ENCODE data around the gene BCR.
A peak's percentile ranks its signal among the peaks of the same experiment; 100 is the strongest.

Gene BCR

DNA sequence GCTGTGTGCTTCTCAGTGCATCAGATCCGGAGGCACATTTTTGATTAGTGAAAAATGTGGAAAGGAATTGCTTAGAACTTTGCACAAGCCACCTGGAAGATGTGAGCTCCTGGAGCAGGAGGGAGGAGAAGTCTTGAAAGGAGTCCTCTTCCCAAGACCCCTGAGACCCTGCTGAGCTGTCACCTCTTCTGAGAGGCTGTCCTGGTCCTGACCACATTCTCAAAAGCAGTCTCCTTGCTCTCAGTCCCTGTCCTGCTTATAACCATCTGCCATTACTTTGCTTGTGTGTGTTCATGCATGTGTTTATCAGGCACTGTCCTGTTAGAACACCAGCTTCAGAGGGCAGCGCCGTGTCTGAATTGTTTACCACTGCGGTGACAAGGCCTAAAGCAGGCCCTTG lies 86.5 kb downstream of the BCR start:
- Histone ChIP-seq H3K4me3 (ENCODE audit: low read length) (no peak overlapping the region), H3K27me3 (ENCODE audit: insufficient read depth, low read length) (no peaks in the 10 kb centered on the region), H3K4me1 (ENCODE audit: insufficient read depth, low read length) (peaks cover 16% of the 10 kb centered on the region), H3K27ac (ENCODE audit: low read length) (no peak overlapping the region), H3K36me3 (ENCODE audit: insufficient read depth, low read depth, low read length) (peaks cover 78% of the 10 kb centered on the region), H3K9ac (ENCODE audit: low read depth, low read length) (no peak overlapping the region), H3K9me3 (ENCODE audit: insufficient read depth, low read depth, low read length) (no peaks in the 10 kb centered on the region)

DNA sequence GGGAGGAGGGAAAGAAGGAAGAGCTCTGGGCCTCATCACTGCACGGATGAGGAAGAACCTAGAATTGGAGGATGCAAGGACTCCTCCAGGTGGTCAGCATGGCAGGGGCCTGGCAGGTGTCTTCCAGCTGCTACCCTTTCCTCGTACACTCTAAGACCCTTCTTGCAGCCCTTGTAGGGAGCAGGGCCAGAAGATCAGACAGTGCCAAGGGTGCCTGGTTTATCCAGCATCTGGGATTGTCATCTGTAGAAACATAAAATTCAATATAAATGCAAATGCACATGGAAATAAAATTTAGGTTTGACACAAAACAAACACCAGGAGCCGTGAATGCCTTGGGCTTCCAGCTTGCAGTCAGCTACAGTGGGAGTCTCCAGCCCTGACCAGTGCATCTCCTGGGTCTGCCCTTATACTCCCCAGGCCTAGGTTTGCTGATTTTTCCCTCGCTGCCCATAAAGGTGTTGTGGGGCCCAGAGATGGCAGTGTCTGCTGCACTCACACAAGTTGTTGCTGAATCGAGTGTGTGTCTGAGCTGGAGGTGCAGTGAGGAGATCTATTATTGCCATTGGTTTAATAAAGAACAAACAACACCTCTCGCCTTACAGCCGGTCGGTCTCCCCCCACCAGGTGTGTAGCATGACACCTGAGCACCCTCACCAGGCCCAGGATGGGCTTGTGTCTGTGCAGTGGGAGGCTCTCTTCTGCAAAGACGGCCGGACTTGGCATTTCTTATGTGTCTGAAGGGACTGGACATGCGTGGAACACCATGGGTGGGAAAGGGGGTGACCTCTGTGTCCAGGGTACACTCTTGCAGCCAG lies 87.1 kb downstream of the BCR start:
- Histone ChIP-seq H3K36me3 (ENCODE audit: insufficient read depth, low read depth, low read length) (peaks cover 80% of the 10 kb centered on the region), H3K9ac (ENCODE audit: low read depth, low read length) (no peak overlapping the region), H3K4me1 (ENCODE audit: insufficient read depth, low read length) (peaks cover 16% of the 10 kb centered on the region), H3K4me3 (ENCODE audit: low read length) (no peak overlapping the region), H3K9me3 (ENCODE audit: insufficient read depth, low read depth, low read length) (no peaks in the 10 kb centered on the region), H3K27ac (ENCODE audit: low read length) (no peak overlapping the region), H3K27me3 (ENCODE audit: insufficient read depth, low read length) (no peaks in the 10 kb centered on the region)

DNA sequence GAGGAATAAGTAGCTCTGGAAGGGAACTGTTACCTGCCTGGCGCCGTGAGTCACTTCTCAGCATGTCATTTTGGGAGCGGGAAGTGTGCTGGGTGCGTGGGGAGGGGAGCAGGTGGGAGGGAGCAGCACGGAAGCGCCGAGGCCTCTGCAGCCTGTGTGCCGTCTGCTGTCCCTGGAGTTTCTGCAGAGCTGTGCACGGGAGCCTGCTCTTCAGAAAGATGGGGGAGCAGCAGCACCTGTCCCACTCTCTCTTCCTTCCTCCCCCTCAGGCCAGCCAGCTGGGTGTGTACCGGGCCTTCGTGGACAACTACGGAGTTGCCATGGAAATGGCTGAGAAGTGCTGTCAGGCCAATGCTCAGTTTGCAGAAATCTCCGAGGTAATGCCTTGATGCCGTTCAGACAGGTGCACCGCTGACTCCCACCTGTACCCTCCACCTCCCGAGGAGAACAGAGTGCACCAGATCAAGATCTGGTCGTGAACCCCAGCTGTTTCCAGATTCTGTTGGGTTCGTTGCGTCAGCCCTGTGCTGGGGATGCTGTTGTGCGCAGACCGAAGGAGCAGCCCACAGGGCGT lies 87.9 kb downstream of the BCR start:
- H3K4me1 ChIP-seq (ENCODE audit: insufficient read depth, low read length) = peaks cover 16% of the 10 kb centered on the region
- H3K9me3 ChIP-seq (ENCODE audit: insufficient read depth, low read depth, low read length) = no peaks in the 10 kb centered on the region
- H3K4me3 ChIP-seq (ENCODE audit: low read length) = no peak overlapping the region
- no peaks in the 10 kb centered on the region for H3K27me3 ChIP-seq (ENCODE audit: insufficient read depth, low read length)
- H3K36me3 ChIP-seq (ENCODE audit: insufficient read depth, low read depth, low read length) = peaks cover 86% of the 10 kb centered on the region
- no peak overlapping the region for H3K9ac ChIP-seq (ENCODE audit: low read depth, low read length)
- no peak overlapping the region for H3K27ac ChIP-seq (ENCODE audit: low read length)

DNA sequence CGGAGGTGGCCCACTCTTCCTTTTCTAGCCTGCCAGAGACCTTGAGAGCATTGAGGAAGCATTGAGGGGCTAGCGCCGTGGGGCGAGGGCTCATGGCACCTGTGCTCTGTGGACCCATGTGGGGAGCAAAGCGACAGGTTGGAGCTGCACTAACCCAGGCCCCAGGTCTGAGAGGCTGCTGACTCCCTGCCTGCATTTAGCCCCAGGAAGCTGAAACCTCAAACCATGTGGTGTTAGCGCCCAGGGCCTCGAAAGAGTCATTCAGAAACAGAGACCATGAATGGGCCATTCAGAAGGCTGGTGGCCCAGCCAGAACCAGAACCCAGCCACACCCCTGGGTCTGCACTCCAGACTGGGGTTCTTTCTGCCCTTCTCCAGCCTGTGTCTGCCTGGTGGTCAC lies 88.6 kb downstream of the BCR start:
- Histone ChIP-seq H3K27me3 (ENCODE audit: insufficient read depth, low read length) (no peaks in the 10 kb centered on the region), H3K9me3 (ENCODE audit: insufficient read depth, low read depth, low read length) (no peaks in the 10 kb centered on the region), H3K27ac (ENCODE audit: low read length) (peak overlapping the region; percentile 8), H3K36me3 (ENCODE audit: insufficient read depth, low read depth, low read length) (peaks cover 86% of the 10 kb centered on the region), H3K4me1 (ENCODE audit: insufficient read depth, low read length) (peaks cover 16% of the 10 kb centered on the region), H3K4me3 (ENCODE audit: low read length) (no peak overlapping the region; the same call in 1 of the 2 replicates), H3K9ac (ENCODE audit: low read depth, low read length) (peak overlapping the region; percentile 34; the same call in 1 of the 2 replicates)

DNA sequence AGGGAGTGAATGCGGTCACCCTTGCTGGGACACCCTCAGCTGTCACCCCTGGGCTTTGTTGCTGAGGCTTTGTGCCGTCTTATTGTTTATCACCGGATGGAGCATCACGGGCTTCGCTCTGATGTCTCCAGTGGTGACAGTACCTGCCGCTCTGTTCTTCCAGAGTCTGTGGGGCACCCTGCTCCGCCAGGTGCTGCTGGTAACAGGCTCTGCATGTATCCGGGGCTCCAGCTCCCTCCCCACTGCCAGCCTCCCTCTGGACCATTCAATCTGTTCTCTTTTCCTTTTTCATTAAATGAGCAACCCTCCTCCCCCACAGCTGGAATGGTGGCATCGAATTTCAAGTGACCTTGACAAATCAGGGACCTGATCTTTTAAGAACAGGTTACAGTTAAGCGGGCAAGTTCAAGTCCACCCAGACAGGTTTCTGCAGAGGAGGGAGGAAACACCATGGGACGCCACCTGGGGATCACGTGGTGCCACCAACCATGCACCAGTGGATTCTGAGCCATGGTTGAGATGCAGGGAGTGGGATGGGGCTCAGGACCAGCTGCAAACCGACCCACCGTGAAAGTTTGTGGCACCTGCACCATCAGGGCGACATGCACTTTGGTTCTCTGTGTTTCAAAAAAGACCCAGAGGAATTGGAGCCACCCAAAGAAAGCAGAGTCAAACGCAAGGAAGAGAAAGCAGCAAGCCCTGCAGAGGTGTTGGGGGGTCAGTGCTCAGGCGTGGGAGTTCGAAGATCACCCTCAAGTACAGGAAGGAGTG lies 89.3 kb downstream of the BCR start:
- H3K36me3 ChIP-seq (ENCODE audit: insufficient read depth, low read depth, low read length) = peaks cover 86% of the 10 kb centered on the region
- H3K9ac ChIP-seq (ENCODE audit: low read depth, low read length) = peak overlapping the region; percentile 34; the same call in 1 of the 2 replicates
- peak overlapping the region; percentile 8 for H3K27ac ChIP-seq (ENCODE audit: low read length)

DNA sequence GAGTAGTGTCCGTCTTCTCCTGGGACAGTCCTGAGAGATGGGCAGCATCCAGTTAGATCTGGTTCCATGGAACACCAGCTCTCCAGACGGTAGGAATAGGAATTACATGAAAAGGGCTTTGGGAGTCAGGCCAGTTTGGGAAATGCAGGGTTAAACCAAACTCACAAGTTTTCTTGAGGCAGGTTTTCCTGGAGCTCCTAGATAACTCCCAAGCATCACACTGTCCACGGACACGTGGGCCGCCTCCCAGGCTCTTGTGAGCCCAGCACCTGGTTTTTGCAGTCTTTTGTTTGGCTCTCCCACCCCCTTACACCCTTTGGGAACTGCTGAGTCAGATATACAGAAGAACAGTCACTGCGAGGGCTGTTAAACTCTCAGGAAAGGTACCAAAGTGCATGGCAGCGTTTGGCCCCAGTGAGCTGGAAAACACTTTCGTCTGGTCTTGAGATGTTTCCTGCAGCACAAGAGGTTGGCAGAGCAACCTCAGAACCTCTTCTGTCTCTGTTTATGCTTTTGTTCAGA lies 90.0 kb downstream of the BCR start:
- H3K27ac ChIP-seq (ENCODE audit: low read length) = no peak overlapping the region
- H3K36me3 ChIP-seq (ENCODE audit: insufficient read depth, low read depth, low read length) = peaks cover 86% of the 10 kb centered on the region
- H3K27me3 ChIP-seq (ENCODE audit: insufficient read depth, low read length) = no peaks in the 10 kb centered on the region
- H3K4me1 ChIP-seq (ENCODE audit: insufficient read depth, low read length) = peaks cover 16% of the 10 kb centered on the region
- no peaks in the 10 kb centered on the region for H3K9me3 ChIP-seq (ENCODE audit: insufficient read depth, low read depth, low read length)
- H3K9ac ChIP-seq (ENCODE audit: low read depth, low read length) = peak overlapping the region; percentile 18; the same call in 1 of the 2 replicates
- no peak overlapping the region; the same call in 1 of the 2 replicates for H3K4me3 ChIP-seq (ENCODE audit: low read length)

More for the DNA sequence above, 89.3 kb downstream of the BCR start:
- H3K9me3 ChIP-seq (ENCODE audit: insufficient read depth, low read depth, low read length) = no peaks in the 10 kb centered on the region
- H3K4me1 ChIP-seq (ENCODE audit: insufficient read depth, low read length) = peaks cover 16% of the 10 kb centered on the region
- H3K4me3 ChIP-seq (ENCODE audit: low read length) = peak overlapping the region; percentile 28; the same call in 1 of the 2 replicates
- H3K27me3 ChIP-seq (ENCODE audit: insufficient read depth, low read length) = no peaks in the 10 kb centered on the region

DNA sequence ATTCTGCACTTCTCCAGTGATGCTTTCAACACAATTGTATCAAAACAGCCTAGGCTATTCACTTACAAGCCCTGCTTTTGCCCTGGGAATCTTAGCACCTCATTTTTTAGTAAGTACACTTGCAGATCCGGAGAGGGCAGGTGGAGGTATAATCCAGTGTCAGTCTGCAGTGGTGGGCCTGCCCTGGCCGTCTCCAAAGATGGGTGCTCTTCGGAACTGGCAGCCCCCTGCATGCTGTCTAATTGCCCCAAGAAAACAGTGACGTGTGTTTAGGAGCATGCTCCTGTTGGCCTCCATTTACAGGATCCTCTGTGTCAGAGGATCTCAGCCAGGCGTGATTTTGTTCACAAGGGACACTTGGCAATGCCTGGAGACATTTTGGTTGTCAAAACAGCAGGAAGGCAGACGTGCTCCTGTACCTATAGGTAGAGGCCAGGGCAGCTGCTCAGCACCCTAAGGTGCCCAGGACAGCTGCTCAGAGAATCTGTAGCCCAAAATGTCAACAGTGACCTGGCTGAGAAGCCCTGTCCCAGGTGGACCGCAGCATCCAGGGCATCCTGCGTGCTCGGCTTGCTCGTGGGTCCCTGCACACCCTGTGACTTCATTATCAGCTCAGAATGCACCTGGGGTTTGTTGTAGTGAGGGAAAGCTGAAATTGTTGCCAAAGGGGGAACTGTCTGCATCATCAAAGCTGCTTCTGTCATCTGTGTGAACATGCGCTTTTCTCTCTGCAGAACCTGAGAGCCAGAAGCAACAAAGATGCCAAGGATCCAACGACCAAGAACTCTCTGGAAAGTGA lies 90.7 kb downstream of the BCR start:
- Histone ChIP-seq H3K9ac (ENCODE audit: low read depth, low read length) (0 out of 2 replicates have a peak overlapping the region, but pooled peaks have one; percentile 18), H3K4me1 (ENCODE audit: insufficient read depth, low read length) (peaks cover 16% of the 10 kb centered on the region), H3K27ac (ENCODE audit: low read length) (no peak overlapping the region), H3K36me3 (ENCODE audit: insufficient read depth, low read depth, low read length) (peaks cover 85% of the 10 kb centered on the region), H3K9me3 (ENCODE audit: insufficient read depth, low read depth, low read length) (no peaks in the 10 kb centered on the region), H3K27me3 (ENCODE audit: insufficient read depth, low read length) (no peaks in the 10 kb centered on the region), H3K4me3 (ENCODE audit: low read length) (no peak overlapping the region)

DNA sequence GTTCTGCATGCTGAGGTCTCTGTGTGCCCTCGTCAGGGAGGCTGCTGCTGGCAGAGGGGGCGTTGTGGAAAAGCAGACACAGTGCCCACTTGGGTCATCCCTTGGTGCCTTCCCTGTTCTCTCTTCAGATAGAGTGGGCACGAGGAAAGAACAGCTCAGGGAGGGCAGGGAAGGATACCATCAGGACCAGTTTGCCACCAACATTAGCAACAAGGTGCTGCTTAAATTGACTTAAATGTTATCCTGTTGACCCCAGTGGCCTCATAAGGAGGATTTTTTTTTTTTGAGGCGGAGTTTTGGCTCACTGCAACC lies 91.2 kb downstream of the BCR start:
- Histone ChIP-seq H3K9me3 (ENCODE audit: insufficient read depth, low read depth, low read length) (no peaks in the 10 kb centered on the region), H3K27ac (ENCODE audit: low read length) (no peak overlapping the region), H3K9ac (ENCODE audit: low read depth, low read length) (no peak overlapping the region), H3K27me3 (ENCODE audit: insufficient read depth, low read length) (no peaks in the 10 kb centered on the region), H3K4me3 (ENCODE audit: low read length) (no peak overlapping the region), H3K4me1 (ENCODE audit: insufficient read depth, low read length) (peaks cover 16% of the 10 kb centered on the region), H3K36me3 (ENCODE audit: insufficient read depth, low read depth, low read length) (peaks cover 84% of the 10 kb centered on the region)

DNA sequence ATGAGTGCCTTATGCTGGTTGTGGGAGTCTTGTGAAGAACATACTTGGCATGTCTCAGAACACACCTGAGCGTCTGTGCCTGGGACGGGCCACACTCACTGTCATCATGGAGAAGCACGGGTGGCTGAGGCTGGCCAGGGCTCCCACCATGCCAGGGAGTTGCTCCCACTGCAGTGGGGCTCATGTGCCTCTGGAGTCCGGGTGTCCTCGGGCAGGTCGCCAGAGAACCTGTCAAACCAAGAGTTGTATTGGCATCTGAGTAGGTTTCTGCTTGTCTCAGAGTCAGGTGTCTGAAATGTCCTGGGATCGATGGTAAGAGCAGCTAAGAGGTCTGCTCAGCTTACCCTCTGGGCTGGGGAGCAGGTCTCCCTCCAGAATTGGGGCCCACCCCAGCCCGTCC lies 92.1 kb downstream of the BCR start:
- Histone ChIP-seq H3K36me3 (ENCODE audit: insufficient read depth, low read depth, low read length) (peaks cover 82% of the 10 kb centered on the region), H3K9me3 (ENCODE audit: insufficient read depth, low read depth, low read length) (no peaks in the 10 kb centered on the region), H3K27me3 (ENCODE audit: insufficient read depth, low read length) (no peaks in the 10 kb centered on the region), H3K9ac (ENCODE audit: low read depth, low read length) (no peak overlapping the region), H3K27ac (ENCODE audit: low read length) (no peak overlapping the region), H3K4me3 (ENCODE audit: low read length) (no peak overlapping the region), H3K4me1 (ENCODE audit: insufficient read depth, low read length) (peaks cover 16% of the 10 kb centered on the region)

DNA sequence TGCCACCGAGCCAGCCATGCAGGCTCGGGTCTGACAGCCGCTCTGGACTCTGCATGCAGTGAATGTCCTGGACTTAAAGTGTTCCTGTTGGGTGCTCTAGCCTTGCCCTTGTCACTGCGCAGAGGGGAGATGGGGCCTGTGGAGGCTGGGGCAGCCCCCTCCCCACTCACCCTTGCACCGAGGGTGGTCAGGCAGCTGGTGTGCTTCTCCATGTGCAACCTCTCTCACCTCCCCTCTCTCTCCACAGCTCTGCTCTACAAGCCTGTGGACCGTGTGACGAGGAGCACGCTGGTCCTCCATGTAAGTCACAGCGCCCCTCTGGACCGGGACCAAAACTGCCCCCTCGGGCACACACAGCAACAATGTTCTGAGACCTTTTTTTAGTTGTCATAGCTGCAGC lies 92.5 kb downstream of the BCR start:
- Histone ChIP-seq H3K4me1 (ENCODE audit: insufficient read depth, low read length) (peaks cover 16% of the 10 kb centered on the region), H3K27me3 (ENCODE audit: insufficient read depth, low read length) (no peaks in the 10 kb centered on the region), H3K27ac (ENCODE audit: low read length) (no peak overlapping the region), H3K9me3 (ENCODE audit: insufficient read depth, low read depth, low read length) (no peaks in the 10 kb centered on the region), H3K36me3 (ENCODE audit: insufficient read depth, low read depth, low read length) (peaks cover 81% of the 10 kb centered on the region), H3K9ac (ENCODE audit: low read depth, low read length) (no peak overlapping the region), H3K4me3 (ENCODE audit: low read length) (no peak overlapping the region)
